HG02623 (cell line): Measurements from ENCODE around the gene INPP5A.

ENCODE experiments used
- ATAC-seq: cut with Tn5 transposase; IDR thresholded peaks from one replicate; pipeline ENCODE4 v1.9.1; 2021; ENCODE audit warnings: moderate library complexity; ENCODE audit not compliant: unreplicated experiment

Gene INPP5A

DNA sequence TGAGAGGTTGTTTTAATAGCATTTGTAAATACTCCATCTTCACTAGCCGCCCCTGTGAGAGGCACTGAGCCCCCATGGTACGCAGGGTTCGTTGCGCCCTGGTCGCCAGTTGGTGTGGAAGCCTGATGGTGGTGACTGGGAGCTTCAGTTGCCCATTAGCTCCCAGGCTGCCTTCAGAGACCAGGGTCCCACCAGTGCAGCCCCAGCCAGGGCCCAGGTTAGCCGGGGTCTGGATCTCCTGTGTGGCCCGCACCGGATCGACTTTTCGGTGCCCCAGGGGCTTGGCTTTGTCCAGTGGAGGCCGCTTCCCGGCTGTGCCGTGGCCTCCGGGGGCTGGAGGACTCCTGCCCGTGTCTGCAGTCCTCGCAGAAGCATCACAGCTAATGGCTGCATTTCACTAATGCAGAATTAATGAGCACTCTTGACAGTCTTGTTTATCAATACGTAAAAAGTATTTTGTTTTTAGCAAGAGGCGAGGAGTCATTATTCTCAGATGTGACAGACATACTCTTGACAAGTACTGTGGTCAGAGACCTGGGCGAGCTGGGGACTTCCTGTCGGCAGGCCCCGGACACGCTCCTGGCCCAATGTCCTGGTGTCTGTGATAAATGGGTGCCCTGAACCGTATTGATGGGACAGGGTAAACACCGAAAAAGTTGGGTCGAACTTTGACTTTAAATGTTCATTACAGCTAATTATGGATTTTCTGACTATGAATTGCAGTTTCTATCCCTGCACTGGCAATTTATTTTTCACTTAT lies 148.5 kb downstream of the INPP5A start:
- no peak for ATAC-seq

DNA sequence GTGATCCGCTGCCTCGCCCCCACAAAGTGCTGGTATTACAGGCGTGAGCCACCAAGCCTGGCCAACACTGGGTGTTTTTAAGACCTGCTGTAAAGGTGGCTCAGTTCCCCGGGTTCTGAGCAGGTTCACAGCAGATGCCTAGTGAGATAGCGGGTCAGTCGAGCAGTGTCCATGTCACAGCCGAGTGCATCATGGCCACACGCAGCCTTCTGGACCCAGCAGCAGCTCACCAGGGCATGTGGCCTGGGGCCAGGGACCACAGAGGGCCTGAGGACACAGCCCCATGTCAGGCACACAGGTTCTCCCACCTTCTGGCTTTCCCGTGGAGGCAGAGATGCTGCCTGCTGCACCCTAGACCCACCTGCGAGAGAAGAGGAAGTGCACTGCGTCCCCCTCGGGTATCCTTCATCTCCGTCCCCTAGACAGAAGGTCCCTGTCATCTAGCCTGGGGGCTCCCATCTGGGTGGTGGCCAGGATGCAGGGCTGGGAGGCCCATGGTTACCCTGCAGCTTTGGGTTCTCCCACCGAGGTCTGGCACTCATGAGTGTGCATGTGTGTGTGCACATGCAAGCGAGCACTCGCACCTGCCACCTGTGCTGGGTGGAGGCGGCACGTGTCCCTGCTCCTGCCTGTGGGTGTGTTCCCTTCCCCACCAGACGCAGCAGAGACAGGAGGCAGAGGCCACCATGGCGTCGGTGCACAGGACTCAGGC lies 149.8 kb downstream of the INPP5A start:
- ATAC-seq = no peak

DNA sequence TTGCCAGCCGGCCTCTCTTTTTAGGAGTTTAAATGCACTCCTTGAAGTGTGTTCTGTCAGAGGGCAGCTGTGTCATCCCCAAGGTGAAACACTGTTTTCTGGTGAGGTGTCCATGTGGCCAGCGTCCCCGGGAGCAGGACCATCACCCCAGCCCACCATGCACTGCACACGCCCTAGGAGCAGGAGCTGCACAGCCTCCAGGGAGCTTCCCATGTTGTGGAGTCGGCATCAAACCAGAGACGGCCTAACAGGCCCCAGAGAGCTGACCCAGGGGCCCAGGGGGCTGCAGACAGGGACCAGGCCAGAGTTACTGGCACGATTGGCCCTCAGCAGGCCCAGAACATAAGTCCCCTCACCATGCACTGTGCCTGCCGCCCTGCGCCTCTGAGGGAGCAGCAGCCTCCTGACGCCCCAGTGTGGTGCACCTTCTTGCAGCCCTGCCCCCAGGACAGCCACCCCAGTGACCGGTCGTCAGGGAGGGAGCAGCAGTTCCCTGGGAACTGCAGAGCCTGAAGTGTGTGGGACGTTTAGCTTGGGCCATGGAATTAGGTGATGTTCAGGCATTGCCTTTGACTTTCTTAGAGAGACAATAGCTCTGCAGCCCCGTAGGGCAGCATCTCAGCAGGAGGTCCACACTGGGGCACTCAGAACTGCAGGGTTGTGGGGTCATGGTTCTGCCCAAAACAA lies 150.4 kb downstream of the INPP5A start:
- no peak for ATAC-seq

DNA sequence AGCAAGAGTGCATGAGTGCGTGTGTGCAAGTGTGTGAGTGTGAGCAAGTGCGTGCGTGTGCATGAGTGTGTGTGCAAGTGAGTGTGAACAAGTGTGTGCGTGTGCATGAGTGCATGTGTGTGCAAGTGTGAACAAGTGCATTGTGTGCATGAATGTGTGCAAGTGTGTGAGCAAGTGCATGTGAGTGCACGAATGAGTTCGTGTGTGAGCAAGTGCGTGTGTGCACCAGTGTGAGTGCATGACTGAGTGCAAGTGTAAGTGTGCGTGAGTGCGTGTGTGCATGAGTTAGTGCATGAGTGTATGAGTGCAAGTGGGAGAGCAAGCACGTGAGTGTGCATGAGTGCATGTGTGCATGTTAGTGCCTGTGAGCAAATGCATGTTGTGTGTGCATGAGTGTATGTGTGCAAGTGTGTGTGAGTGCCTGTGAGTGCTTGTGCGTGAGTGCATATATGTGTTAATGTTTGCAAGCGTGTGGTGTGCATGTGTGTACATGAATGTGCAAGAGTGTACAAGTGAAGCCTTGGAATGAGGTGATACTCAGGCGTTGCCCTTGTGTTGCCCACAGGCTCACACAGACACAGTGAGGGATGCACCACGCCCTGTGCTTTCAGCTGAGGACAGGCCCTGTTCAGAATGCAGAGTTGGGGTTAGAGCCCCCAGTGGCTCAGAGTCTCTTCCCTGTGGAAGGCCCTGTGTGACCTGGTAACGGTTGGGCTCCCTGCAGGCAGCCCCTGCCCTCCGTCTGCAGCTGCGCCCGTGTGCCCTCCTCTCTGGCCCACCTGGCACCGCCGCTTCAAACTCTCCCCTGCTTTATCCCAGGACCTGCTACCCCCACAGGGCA lies 151.2 kb downstream of the INPP5A start:
- ATAC-seq = no peak

DNA sequence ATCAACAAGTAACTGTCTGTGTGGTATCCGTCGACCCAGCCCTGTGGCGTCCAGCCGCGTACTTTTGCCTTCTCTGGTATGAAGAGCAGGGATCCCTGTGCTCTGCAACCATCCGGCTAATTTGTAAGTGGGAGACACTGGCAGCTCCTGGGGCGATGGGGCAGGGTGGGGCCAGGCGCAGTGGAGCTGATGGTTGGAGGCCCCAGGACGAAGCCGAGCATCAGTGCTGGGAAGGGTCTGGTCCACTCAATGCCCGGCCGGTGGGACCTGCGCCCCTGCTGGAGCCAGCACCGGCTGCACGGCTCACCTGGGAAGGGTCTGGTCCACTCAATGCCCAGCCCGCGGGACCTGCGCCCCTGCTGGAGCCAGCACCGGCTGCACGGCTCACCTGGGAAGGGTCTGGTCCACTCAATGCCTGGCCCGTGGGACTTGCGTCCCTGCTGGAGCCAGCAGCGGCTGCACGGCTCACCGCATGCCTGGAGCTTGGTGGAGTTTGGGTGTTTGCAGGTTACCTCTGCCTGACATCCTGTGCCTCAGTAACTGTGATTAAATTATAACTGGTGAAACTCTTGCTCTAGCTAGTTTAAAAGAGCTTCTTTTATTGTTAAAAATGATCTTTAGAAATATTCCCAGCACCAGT lies 152.3 kb downstream of the INPP5A start:
- no peak for ATAC-seq

DNA sequence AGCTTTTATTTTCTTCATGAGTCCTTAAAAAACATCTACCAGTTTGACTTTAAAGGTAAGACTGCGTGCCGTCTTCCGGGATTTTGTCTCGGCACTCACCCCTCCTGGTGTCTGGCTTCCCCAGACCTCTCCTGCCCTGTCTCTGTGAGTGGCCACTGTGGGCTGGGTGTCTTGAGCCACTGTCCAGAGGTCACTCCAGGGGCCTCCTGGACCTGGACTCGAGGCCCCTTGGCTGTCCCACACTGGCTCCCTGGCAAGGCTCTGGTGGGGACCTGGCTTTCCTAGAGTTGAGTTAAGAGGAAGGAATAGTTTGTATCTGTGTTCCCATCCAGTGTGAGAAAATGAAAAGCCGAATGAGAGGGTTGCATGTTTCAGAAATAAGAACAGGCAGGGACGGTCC lies 152.8 kb downstream of the INPP5A start:
- no peak for ATAC-seq

DNA sequence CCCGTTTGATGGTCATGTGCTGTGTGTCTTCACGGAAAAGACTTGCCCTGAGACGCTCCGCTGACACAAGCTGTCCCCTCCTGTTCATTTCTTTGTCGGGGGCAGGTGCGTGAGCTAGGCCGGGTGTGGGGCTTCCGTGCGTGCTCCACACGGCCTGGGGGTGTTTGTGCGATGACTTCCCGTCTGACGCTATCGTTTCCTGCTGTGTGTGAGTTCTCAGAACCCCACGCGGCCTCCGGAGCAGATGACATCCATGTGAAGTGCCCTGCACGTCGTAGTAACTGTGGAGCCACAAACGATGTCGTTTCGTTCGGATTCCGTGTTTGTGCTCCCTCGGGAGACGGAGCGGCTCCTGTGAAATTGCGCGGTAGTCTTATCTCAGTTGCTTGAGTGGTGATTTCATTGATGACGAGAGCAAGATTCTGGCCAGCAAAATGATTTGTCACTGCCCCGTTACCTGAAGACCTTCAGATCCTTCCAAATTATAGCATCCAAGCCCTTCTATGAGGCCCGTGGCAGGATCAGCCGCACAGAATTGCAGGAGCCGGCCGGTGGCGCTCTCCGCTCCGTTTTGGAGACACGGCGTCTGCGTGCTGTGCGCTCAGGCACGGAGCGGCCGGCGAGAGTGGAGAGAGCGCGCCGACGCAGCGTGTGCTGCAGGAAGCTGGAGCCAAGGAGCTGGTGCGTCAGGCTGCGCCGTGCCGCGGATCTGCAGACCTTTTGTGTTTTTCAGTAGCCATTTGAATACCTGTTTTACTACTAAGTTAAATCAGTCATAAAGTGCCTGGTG lies 153.4 kb downstream of the INPP5A start:
- ATAC-seq = no peak

DNA sequence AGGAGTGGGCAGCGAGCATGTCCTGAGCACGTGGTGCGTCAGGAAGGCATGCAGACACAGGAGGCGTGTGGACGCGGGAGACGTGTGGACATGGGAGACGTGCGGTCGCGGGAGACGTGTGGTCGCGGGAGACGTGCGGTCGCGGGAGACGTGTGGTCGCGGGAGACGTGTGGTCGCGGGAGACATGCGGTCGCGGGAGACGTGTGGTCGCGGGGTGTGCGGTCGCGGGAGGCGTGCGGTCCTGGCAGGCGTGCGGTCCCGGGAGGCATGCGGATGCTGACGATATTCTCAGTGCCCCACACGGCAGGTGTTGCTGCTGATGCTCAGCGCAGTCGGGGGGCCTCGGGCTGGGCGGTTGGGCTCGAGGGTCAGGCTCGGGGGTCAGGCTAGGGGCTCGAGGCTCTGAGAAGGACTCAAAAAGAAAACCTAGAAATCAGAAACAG lies 154.1 kb downstream of the INPP5A start:
- no peak for ATAC-seq

DNA sequence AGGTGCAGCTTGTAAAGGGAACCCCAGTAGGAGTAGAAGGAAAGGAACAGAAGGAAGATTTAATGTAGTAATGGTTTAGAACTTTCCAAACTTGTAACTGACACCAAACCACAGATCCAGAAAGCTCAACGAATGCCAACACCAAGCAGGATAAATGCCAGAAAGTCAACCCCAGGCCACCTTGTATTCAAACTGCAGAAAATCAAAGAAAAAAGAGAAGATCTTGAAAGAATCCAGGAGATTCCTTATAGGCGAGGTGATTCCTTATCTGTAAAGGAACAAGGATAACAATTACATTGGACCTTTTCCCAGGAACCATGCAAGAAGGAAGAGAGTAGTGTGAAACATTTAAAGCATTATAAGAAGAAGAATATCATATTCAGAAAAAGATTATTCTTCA lies 154.7 kb downstream of the INPP5A start:
- no peak for ATAC-seq

DNA sequence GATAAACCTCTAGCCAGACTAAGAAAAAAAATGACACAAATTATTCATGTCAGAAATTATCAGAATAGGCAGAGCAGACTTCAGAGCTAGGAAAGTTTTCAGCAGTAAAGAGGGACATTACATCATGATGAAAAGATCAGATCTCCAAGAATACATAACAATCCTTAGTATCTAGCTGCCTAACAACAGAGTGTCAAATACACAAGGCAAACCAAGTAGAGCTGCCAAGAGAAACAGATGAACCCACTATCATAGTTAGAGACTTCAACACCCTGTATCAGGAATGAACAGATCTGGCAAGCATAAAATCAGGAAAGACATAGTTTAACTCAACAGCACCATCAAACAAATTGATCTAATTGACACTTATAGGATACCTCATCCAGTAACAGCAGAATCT lies 156.1 kb downstream of the INPP5A start:
- ATAC-seq = no peak

DNA sequence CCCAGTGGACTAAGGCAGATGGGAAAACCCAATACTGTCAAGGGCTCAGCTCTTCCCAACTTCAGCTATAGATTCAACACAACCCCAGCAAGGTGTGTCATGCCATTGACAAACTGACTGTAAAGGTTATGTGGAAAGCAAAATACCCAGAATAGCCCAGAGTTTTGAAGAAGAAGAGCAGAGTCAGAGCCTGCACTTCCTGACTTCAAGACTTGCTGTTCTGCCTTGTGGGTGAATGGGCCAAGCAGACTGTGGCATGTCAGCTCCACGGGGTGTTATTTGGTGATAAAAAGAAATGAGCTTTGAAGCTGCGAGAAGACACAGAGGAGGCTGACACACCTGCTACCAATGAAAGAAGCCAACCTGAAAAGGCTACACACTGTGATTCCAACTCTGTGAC lies 158.6 kb downstream of the INPP5A start:
- ATAC-seq = no peak

DNA sequence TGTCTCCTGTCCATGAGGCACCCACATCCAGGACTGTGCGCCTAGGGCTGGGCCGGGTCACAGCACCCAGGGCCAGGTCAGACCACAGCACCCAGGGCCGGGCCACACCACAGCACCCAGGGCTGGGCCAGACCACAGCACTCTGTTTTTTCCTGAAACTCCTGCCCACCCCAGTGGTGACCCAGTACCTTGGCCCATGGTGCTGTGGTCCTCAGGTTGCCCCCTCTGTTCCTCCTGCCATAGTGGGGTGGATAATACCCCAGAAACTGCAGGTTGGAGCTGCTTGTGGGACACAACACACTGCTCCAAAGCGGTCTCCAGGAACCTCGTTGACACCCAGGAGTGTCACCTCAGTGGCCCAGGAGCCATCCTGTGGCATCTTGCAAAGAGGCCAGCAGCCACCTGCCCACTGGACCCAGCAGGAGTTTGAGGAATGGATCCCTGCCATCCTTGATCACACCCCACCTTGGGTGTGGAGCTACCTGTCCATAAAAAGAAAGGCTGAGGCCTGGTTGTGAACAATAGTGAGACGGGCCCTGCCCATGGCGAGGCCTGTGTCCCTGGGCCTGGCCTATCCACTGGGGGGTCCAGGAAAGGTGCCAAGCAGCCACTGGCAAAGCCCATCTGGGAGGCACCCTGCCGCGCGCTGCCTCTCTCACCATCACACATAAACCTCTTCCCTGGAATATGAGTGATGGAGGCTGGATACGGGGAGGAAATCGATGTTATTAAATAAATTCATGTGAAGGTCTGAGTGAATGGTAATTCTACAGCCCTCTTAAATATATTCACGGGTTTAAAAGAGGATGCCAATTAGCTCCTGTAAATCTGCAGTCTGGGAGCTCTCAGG lies 159.4 kb downstream of the INPP5A start:
- ATAC-seq = no peak

DNA sequence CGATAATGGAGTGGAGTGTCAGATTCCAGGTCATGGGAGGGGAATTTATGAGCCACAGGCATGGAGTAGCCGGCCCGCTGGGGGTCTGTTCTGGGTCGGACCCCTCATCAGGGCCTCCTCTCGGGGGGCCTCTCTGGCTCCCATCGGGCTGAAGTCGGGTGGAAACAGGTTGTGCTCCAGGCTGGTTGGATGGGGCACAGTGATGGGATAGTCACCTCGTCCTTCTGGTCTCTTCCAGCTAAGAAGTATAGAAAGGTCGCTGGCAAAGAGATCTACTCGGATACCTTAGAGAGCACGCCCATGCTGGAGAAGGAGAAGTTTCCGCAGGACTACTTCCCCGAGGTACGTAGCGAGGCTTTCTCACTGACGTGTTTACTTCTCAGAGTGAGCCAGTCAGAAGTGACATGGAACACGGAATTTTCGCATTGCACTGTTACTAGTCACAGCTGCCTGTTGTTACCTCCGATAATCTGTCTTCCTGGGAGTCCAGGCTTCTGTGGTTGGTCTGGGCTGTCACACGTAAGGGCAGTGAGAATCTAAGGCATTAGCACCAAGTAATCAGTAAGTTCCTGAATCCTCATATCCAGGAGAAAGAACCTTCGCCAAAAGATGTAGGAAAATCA lies 160.1 kb downstream of the INPP5A start:
- ATAC-seq = no peak

DNA sequence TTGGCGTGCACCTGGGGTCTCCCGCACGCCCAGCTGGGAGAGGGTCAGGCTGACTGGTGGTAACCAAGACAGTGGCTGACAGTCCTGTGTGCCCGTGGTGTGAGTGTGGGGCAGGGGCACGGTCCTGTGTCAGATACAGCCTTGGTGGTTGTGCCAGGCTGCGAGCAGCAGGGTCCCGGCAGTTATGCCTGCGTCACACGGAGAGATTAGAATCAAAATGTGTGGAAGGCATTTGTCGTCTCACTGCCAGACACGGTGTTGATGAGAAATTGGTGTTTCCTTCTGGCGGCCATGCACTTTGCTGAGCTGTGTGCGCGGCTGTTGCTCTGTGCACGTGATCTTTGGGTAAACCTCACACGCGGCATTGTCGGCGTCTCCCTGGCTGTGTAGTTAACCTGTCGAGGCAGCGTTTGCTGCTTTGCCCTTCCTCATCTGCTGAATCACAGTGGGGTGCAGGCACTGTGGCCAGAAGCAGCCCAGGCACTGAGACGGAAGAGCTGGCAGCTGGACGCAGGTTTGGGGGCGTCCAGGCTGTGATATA lies 160.7 kb downstream of the INPP5A start:
- no peak for ATAC-seq

DNA sequence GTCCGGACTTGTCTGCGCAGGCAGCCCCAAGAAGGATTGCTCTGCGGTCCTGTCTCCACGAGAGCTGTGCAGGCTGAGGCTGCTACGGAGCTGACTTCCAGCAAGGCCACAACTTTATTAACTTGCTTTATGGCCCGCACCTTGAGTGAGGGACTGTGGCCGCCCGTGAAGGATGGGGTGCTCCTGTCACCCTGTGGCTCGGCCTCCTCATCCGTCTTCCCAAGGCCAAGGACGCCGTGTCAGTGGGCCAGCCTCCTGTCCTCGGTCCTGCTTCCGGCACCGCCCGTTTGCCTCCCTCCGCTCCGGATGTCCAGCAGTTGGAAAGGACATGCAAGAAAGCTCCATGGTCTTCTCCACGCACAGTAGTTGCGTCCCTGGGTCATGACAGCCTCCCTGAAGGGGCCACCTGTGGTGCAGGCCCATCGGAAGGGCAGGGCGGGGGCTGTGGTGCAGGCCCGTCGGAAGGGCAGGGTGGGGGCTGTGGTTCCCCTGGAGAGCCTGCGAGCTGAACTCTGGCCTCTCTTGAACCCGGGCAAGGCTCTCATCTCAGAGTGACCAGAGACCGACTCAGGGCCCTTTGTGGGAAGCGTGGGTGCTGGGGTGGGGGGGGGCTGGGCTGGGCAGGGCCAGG lies 161.3 kb downstream of the INPP5A start:
- no peak for ATAC-seq

DNA sequence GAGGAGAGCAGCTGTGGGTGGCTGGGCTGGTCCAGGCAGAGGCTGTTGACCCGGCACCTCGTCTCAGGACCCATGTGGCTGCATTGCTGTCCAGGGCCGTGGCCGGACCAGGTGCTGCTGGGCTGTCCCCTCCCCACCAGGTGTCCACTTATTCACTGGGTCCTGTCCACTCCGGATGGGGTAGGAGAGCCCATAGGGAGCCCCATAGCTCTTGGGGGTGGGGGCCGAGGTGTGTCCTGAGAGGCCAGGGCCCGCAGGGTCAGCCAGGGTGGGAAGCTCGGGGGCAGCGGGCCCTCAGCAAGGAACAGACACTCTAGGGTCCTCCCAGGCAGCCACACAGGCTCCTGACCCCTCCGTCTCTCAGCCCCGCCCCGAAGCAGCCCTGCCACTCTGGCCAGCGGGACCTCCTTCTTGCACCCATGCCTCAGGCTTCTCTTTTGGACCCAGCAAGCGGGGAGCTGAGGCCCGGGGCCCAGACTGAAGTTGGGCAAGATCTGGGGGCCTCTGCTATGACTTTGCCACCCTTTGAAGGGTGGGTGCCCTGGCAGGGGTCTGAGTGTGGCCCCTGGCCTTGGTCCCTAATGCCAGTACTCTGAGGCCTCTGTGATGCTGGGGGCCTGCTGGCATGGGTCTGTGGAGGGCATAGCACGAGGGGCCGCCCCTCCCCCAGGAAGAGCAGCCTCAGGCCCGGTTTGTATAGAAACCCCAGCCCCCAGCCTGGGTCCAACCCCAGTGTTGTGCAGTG lies 162.0 kb downstream of the INPP5A start:
- ATAC-seq = no peak
